HG02938 (cell line): ENCODE measurements around the gene ST3GAL3.

Experiments used
- ATAC-seq: cut with Tn5 transposase; IDR thresholded peaks from one replicate; pipeline ENCODE4 v1.9.1; 2021; ENCODE audit warnings: mild to moderate bottlenecking, moderate library complexity; ENCODE audit not compliant: unreplicated experiment

Gene ST3GAL3

GRCh38 chr1:43783671-43784205 is 76.4 kb downstream of the ST3GAL3 start:
- ATAC-seq, result no peak

DNA sequence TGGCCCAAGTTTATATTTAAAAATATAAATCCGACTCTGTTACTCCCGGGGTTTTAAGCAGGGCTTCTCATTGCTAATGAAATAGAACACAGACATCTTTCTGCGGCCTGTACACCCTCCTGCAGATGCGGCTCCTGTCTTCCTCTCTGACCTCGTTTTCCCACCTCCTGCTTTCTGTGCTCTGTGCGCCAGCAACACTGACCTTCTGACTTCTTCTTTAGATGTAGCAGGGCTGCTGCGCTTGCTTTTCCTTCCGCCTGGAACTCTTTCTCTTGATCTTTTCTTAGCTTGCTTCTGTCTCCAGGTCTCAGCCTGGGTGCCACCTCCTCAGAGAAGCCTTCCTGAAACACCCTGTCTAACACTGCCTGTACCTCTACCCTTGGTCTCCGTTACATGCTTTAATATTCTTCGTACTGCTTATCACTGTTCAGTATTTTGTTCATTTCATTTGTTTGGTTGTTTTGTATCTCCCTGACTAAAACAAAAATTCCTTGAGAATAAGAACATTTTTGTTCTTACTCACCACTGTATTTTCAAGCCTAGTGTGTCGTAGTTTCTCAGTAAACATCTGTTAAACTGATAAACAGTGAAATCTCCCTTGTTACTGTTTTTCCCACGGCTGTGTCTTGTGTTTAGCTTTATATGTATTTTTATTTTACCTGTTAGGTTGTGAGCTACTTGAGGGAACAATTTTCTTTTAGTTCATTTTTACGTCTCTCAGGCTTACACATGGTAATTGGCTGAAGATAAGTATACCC is 79.0 kb downstream of the ST3GAL3 start:
- ATAC-seq, result no peak

DNA sequence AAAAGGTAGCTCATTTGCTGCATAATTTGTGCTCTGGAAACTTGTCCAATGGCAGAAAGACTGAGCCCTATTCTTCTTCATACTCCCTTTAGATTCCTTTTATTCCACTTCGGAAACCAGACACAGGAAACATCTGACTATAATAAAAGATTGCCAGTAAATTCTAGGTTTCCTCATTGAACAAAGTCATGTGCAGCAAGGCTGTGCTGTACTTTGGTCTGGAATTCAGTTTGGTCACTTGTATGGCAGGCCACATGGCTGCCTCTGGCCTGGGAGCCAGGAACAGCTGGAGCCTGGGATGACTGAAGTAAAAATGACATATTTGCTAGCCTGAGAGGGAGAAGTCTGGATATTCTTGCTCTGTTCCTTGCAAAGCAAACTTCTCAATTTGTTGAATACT is 79.6 kb downstream of the ST3GAL3 start:
- ATAC-seq, result no peak

- no peak for ATAC-seq
Observed at GRCh38 chr1:43789604-43790550, 82.5 kb downstream of the ST3GAL3 start.

DNA sequence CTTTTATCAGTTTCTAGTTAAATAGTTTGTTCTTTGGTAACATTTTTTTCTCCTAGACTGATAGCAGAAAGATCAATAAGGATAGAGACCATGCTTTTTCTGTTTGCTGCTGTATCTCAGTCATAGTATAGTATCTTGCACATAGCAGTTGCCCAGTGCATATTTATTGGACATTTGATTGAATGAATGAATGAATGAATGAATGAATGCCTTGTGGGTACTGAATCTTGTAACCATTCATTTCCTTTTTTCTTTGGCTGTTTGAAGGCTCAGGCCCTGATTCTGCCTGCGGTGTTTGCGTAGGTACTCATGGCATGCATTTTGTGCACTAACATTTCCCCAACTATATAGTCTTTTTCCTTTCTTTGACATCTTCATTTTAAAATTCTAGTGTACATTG is 83.9 kb downstream of the ST3GAL3 start:
- no peak for ATAC-seq

DNA sequence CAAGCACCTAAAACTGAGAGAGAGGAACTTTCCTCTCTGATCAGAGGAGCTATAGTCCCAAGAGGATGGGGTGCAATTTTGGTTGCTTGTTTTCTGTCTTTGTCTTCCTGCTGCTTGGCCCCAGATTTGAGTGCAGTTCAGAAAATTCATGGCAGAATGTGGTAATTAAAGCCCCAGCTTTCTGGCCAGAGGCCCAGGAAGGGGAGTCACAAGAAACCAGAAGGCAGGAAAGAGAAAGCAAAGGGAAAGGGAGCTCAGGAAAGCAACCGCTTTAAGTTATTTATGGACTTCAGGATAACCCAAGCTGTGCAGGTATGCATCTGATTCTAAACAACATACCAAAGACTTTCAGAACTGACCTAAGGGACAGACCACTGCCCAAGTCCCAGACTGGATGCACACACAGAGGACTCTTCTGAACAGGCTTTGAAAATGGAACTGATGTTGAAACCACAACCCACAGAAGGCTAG is 88.8 kb downstream of the ST3GAL3 start:
- ATAC-seq, result no peak

DNA sequence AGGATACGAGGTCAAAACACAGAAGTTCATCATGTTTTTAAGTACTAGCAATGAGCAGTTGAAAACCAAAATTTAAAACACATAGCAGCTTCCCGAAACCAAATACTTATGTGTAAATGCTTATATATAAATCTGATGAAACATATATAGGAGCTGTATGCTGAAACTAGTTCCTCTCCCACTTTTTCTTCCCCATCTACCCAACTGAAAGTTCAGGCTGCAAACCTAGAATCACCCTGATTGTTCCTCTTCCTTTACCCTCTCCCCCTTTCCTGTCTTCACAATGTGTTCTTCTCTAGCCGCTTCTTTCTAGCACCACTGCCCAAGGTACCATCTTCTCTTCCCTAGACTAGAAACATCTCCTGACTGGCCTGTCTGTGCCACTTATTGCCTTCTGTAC is 90.6 kb downstream of the ST3GAL3 start:
- ATAC-seq, result no peak

DNA sequence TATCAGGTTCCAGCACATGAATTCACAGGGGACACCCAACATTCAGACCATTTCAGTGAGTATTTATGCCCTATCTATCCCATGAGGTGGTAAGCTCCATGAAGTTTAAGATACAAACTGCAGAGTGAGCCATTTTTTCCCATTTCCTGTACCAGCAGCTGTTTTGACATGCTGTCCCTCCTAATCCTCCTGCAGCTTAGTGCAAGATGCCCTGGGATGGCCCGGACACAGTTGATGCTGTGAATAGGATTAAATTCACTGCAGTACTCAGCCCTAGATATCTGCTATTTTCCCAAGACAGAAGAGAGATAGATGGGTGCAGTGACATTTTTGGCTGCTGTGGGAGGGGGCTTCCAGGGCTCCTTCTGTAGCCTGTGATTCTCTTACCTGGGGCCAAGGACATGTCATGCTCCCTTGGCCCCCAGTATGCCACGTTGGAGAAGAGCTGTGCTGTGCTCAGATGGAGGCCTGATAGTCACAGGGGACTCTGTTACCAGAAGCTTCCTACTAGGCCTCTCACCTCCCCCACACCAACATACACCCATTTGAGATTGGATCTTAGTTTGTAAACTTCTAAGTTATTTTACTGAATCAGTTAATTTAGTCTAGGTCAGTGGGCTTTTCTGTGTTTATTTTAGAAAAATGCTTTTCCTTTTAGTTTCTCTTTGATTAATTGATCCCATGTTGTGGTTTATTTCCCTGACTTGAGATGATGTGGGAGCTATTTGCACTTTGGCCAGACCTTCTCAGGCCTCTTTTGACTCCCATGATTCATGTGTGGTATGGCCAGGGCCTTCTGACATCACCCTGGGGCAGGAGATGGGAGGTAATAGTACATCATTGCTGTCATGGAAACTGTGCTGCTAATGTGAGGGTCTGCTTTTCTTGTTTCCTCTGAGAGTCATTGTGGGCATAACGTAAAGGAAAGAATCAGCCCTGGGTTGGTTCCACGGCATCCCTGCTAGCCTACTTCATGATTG is 92.6 kb downstream of the ST3GAL3 start:
- no peak for ATAC-seq

DNA sequence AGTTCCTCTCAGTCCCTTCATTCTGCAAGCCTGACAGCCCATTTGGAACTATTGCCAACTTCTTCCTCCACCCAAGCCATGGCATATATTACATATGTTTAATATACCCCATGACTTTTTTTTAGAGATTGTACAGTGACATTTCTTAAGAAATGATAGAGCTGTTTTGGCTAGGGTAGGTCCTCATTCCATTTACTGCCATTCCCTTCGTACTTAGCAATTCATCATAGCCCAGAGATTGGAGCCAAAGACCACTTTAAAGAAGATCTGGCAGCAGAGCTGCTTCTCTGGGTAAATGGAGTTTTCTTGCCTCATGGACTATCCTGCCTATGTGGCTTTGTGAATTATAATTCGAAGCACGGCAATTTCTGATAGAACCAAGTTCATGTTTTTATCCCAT is 93.4 kb downstream of the ST3GAL3 start:
- no peak for ATAC-seq

GRCh38 chr1:43801203-43801602 is 93.9 kb downstream of the ST3GAL3 start:
- no peak for ATAC-seq

- no peak for ATAC-seq
Observed at GRCh38 chr1:43802356-43802980, 95.1 kb downstream of the ST3GAL3 start.

DNA sequence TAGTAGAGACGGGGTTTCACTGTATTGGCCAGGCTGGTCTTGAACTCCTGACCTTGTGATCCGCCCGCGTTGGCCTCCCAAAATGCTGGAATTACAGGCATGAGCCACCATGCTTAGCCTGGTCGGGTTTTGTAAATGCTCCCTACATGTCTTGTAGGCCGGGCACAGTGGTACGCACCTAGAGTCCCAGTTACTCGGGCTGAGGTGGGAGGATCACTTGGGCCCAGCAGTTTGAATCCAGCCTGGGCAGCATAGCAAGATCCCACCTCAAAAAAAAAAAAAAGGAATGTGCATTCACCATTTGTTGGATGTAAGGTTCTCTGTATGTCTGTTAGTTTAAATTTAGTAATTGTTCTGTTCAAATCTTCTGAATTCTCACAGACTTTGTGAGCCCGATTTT is 95.8 kb downstream of the ST3GAL3 start:
- ATAC-seq, result no peak

DNA sequence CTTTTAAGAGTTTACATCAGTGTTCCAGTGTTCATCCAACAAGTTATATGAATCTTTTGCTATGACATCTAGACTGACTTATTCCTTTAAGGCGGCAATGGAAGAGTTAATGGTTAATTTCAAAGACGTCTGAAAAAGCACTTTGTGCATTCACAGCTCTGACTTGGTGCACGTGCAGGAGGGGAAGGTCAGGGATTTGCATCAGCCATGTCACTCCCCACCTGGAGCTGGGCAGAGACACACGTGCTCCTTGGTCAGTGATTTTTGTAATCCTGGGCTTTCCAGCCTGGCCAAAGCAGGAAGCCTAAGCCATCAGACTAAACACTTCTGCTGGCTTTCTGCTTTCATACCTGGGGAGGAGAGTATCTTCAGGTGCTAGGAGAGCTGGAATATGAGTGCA is 96.3 kb downstream of the ST3GAL3 start:
- no peak for ATAC-seq

DNA sequence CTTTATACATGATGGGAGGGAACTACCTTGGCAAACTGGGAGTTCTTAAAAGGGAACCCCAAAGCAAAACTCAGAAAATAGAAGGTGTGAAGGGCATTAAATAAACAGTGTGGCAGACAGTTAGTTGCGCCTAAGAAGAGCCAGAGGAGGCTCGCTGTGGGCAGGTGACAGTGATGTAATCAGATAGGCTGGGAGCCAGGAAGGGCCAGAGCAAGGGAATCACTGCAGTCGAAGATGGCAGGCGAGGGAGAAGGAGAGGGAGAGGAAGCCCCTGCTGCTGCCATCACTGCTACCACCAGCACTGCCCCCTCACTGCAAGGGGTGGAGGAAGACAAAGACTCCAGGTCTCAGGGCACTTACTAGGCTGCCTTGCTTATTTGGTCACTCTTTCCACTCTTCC is 97.2 kb downstream of the ST3GAL3 start:
- ATAC-seq, result no peak

GRCh38 chr1:43805340-43805739 is 98.0 kb downstream of the ST3GAL3 start:
- ATAC-seq, result no peak

- no peak for ATAC-seq
Observed at GRCh38 chr1:43806183-43806582, 98.8 kb downstream of the ST3GAL3 start.

DNA sequence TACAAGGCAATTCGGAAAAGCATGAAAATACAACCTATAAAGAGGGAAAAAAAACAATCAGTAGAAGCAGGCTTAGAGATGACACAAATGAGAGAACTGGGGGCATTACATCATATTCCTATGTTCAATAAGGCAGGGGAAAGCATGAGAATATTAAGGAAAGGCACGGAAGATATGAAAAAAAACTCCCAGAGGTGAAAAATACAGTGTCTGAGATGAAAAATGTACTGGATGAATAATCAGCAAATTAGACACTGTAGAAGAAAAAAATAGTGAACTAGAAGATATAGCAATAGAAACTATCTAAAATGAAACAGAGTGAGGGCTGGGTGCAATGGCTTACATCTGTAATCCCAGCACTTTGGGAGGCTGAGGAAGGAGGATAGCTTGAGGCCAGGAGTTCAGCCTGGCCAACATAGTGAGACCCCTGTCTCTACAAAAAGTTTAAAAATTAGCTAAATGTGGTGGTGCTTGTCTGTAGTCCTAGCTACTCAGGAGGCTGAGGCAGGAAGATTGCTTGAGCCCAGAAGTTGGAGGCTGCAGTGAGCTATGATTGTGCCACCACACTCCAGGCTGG is 101.8 kb downstream of the ST3GAL3 start:
- ATAC-seq, result no peak

GRCh38 chr1:43812579-43812978 is 105.2 kb downstream of the ST3GAL3 start:
- ATAC-seq, result no peak

DNA sequence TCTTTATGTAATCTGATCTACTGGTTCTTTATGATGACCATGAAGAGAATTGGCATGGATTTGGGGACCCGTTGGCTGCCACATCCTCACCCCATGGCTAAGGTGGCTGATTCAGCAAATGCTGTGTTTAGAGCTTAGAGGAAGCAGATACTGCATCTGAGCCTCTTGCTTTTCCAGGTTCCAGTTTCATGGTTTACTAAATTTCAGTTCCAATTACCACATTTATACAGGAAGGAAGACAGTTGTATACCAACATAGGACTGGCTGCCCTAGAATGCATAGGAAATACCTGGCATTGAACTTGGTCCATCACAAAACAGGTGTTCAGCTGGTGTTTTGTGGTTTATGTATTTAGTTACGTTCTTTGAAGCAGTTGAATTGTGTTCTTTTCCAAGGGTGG is 107.1 kb downstream of the ST3GAL3 start:
- ATAC-seq, result no peak
